Kidney (tissue), 14 donors: Measurements from ENCODE around the gene HDDC3. TPM values are rescaled to one million over a fixed set of nuclear protein-coding genes. Genes with fewer than 3 reads are reported as not detected.

Experiments used
- DNase-seq, 5 donors: peaks; one replicate each; pipeline ENCODE4 v3.0.0-alpha.2; 2013 to 2020
- FAIRE-seq: peaks from 2 replicates; lab custom pipeline; 2012; peaks lifted over from hg19 to GRCh38; lab: Jason Lieb, UNC
- H3K27ac ChIP-seq, 2 donors: one replicate each; pipeline ENCODE4 v1.7.0; 2013; ENCODE audit warnings: low read depth in 2 of 2, low read length in 2 of 2, inconsistent platforms in 1 of 2
- H3K27me3 ChIP-seq: one replicate; pipeline ENCODE4 v1.7.1; 2013; ENCODE audit warnings: low read length, inconsistent platforms; ENCODE audit not compliant: control insufficient read depth, insufficient read depth
- H3K36me3 ChIP-seq, 3 donors: one replicate each; pipeline versions ENCODE4 v1.7.0 to v1.7.1; 2013; ENCODE audit warnings: low read length in 3 of 3, control low read depth in 1 of 3, inconsistent platforms in 1 of 3; ENCODE audit not compliant: insufficient read depth in 3 of 3, control insufficient read depth in 2 of 3
- H3K4me1 ChIP-seq, 3 donors: one replicate each; pipeline versions ENCODE4 v1.7.0 to v1.7.1; 2013; ENCODE audit warnings: low read length in 3 of 3, inconsistent platforms in 1 of 3, low read depth in 1 of 3; ENCODE audit not compliant: control insufficient read depth in 2 of 3, insufficient read depth in 2 of 3
- H3K4me3 ChIP-seq, 3 donors: one replicate each; pipeline versions ENCODE4 v1.7.0 to v1.8.1; 2013; ENCODE audit warnings: low read length in 3 of 3, control low read depth in 1 of 3, inconsistent platforms in 1 of 3
- H3K9ac ChIP-seq, 3 donors: one replicate each; pipeline versions ENCODE4 v1.7.0 to v1.7.1; 2013; ENCODE audit warnings: low read length in 3 of 3, control low read depth in 1 of 3, inconsistent platforms in 1 of 3
- H3K9me3 ChIP-seq, 3 donors: one replicate each; pipeline versions ENCODE4 v1.7.0 to v1.7.1; 2013; ENCODE audit warnings: low read length in 3 of 3, control low read depth in 1 of 3, inconsistent platforms in 1 of 3; ENCODE audit not compliant: control insufficient read depth in 2 of 3, insufficient read depth in 1 of 3
- intact Hi-C: fragments of 100-400 bp; cut with DNase I; formaldehyde crosslinking; loops from one replicate; pipeline ENCODE4 v1.11.1; 2022
- polyA plus RNA-seq: library from polyadenylated mRNA; stranded (reverse); fragments of 350-450 nt; fragmentation: Illumina TruSeq; extraction: RNeasy Lipid Tissue Mini Kit (QIAGEN cat#74804); gene quantifications from one replicate; pipeline ENCODE4 v1.2.3, GENCODE V29; 2014; ENCODE audit warnings: low read depth, low replicate concordance; ENCODE audit not compliant: insufficient read depth
- total RNA-seq: library from RNA; stranded (reverse); fragmentation: NEBNext Ultra II Directional; extraction: Animal tissue kit (Norgen Biotek cat#: 25700); gene quantifications from one replicate; pipeline ENCODE4 v1.2.1, GENCODE V29; 2021
- TF ChIP-seq, protein P1 (sequence below): IDR thresholded peaks from 3 replicates; pipeline ENCODE4 v1.5.1; 2012; ENCODE audit warnings: mild to moderate bottlenecking, moderate library complexity, borderline replicate concordance; ENCODE audit not compliant: insufficient read depth; ENCODE audit errors: extremely low read depth
- donor health status: control.
- donor health status: control.
- donor health status: control.
- donor health status: control.
- donor health status: control.
- donor health status: DM: yes; HTN: yes; CAD: no.
- donor health status: Normal renal cell carcinoma (clear cell type).

The HDDC3 gene
- total and polyA plus RNA-seq, 2 donors from 2014 or later = 15.5 to 47.3 TPM

DNA sequence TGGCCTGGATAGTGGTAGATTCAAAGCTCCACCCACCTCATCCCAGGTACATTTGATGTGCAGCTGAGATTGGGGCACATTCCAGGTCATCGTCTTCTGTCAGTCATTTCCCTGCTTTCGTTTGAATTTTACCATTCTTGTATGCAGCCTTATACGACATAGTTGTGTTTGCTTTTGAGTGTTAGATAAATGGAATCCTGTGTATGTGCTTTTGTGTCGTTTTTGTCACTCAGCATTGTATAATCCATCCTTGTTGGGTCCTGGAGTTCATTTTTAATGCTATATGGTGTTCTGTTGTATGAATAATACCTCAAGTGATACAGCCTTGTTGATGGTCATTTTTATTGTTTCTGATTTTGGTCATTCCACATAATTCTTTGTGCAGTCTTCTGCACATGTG lies 29.7 kb upstream of the HDDC3 start:
- Histone ChIP-seq H3K27me3 (no peaks in the 10 kb centered on the region), H3K4me3 (no peak overlapping the region), H3K36me3 (peaks cover 0 to 2% (median 2%) of the 10 kb centered on the region in 3 donors), H3K4me1 (peaks cover 0 to 6% (median 0%) of the 10 kb centered on the region in 3 donors), H3K9me3 (no peaks in the 10 kb centered on the region), H3K9ac (no peak overlapping the region), H3K27ac (no peak overlapping the region)
- intact Hi-C loops = no loop called here
- FAIRE-seq (no peak), DNase-seq (no peak)
- TF ChIP-seq, protein P1, sequence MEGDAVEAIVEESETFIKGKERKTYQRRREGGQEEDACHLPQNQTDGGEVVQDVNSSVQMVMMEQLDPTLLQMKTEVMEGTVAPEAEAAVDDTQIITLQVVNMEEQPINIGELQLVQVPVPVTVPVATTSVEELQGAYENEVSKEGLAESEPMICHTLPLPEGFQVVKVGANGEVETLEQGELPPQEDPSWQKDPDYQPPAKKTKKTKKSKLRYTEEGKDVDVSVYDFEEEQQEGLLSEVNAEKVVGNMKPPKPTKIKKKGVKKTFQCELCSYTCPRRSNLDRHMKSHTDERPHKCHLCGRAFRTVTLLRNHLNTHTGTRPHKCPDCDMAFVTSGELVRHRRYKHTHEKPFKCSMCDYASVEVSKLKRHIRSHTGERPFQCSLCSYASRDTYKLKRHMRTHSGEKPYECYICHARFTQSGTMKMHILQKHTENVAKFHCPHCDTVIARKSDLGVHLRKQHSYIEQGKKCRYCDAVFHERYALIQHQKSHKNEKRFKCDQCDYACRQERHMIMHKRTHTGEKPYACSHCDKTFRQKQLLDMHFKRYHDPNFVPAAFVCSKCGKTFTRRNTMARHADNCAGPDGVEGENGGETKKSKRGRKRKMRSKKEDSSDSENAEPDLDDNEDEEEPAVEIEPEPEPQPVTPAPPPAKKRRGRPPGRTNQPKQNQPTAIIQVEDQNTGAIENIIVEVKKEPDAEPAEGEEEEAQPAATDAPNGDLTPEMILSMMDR = no peak

DNA sequence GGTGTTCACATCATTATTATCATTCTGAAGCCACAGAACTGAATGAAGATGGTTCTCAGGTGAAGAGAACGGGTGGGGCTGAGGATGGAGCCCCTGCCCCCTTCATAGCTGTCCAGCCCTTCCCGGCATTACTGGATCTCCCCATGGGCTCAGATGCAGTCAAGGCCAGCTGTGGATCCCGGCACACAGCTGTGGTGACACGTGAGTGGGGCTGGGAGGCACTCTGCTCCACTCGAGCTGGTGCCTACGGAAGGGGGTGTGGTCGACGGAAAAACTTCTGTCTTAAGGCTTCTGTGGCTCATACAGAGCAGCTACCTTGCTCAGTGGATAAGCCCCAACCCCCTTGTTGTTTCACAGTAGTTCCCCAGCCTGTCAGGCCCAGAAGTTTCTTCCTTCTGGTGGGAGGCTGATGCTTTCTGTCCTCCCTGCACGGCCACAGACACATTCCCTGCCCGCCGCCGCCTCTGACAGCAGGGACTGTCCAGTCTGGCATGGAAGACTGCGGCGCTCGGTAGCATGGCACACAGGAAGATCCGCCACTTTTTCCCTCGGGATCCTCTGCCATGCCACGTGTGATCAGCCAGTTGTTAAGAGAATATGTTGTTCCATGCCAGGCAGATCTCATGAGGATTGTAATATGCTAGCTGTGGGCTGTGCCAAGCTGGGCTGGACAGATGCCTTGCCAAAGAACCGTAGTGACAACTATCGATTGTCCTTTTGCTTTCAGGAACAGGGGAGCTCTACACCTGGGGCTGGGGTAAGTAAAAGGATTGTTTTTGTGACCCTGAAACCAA lies 28.1 kb upstream of the HDDC3 start:
- intact Hi-C loops = no loop called here
- FAIRE-seq (no peak), DNase-seq (no peak)
- H3K27me3 ChIP-seq = no peaks in the 10 kb centered on the region
- TF ChIP-seq, protein P1 = no peak
- H3K36me3 ChIP-seq = no peaks in the 10 kb centered on the region
- no peak overlapping the region for H3K9ac ChIP-seq
- H3K4me1 ChIP-seq = peaks cover 0 to 8% (median 5%) of the 10 kb centered on the region in 3 donors
- H3K9me3 ChIP-seq = no peaks in the 10 kb centered on the region
- no peak overlapping the region for H3K4me3 ChIP-seq
- H3K27ac ChIP-seq = no peak overlapping the region

GRCh38 chr15:90959894-90960293 lies 27.5 kb upstream of the HDDC3 start:
- TF ChIP-seq, protein P1 = no peak
- intact Hi-C loops = no loop called here
- H3K27ac ChIP-seq = no peak overlapping the region
- FAIRE-seq (no peak), DNase-seq (no peak)
- peaks cover 0 to 12% (median 5%) of the 10 kb centered on the region in 3 donors for H3K4me1 ChIP-seq
- H3K9ac ChIP-seq = no peak overlapping the region
- H3K36me3 ChIP-seq = no peaks in the 10 kb centered on the region
- no peaks in the 10 kb centered on the region for H3K9me3 ChIP-seq
- no peaks in the 10 kb centered on the region for H3K27me3 ChIP-seq
- H3K4me3 ChIP-seq = no peak overlapping the region
